ENCODE results near the gene YES1.

Gene YES1

DNA sequence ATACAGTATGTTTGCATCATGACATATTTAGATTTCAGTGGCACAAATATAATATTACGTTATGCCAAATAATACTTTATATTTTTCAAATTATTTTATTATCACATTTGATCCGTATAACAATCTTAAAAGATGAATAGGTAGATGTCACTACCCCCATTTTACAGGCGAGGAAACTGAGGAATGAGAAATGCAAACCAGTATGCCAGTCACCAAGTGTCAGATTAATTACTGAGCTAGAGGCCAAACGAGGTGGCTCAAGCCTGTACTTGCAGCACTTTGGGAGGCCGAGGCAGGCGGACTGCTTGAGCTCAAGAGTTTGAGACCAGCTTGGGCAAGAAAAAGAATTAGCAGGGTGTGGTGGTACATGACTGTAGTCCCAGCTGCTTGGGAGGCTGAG, 17.4 kb upstream of the YES1 start:
- H3K4me1 Mint-ChIP-seq, result peaks cover 12% of the 10 kb centered on the region
- peaks cover 4% of the 10 kb centered on the region for H3K27me3 Mint-ChIP-seq (ENCODE audit: low read depth)
- H3K9me3 Mint-ChIP-seq, result no peaks in the 10 kb centered on the region
- H3K4me3 Mint-ChIP-seq, result no peak overlapping the region
- no peak overlapping the region for H3K27ac Mint-ChIP-seq
- no peaks in the 10 kb centered on the region for H3K36me3 Mint-ChIP-seq (ENCODE audit: low read depth)
- TF ChIP-seq, protein P1, sequence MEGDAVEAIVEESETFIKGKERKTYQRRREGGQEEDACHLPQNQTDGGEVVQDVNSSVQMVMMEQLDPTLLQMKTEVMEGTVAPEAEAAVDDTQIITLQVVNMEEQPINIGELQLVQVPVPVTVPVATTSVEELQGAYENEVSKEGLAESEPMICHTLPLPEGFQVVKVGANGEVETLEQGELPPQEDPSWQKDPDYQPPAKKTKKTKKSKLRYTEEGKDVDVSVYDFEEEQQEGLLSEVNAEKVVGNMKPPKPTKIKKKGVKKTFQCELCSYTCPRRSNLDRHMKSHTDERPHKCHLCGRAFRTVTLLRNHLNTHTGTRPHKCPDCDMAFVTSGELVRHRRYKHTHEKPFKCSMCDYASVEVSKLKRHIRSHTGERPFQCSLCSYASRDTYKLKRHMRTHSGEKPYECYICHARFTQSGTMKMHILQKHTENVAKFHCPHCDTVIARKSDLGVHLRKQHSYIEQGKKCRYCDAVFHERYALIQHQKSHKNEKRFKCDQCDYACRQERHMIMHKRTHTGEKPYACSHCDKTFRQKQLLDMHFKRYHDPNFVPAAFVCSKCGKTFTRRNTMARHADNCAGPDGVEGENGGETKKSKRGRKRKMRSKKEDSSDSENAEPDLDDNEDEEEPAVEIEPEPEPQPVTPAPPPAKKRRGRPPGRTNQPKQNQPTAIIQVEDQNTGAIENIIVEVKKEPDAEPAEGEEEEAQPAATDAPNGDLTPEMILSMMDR (IDR thresholded peaks at IDR 0.05; ENCODE audit: unreplicated experiment in 3 of 3), result no peak

DNA sequence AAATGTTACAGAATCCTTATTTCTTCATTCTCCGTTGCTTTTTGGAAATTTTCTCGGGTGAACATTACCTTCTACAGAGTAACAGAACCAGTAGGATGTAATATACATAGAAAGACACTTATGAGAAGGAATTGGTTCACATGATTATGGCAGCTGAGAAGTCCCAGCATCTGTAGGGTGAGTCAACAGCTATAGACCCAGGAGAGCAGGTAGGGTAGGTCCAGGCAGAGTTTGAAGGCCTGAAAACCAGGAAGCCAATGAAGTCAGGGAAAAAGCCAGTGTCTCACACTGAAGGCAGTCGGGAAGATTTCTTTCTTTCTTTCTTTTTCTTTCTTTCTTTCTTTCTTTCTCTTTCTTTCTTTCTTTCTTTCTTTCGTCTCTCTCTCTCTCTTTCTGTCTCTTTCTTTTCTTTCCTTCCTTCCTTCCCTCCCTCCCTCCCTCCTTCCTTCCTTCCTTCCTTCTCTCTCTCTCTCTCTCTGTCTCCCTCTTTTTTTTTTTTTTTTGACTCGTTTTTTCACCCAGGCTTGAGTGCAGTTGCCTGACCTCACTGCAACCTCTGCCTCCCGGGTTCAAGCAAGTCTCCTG, 15.1 kb upstream of the YES1 start:
- Mint-ChIP-seq H3K27ac (no peak overlapping the region), H3K4me3 (no peak overlapping the region), H3K4me1 (peaks cover 12% of the 10 kb centered on the region), H3K9me3 (no peaks in the 10 kb centered on the region), H3K27me3 (ENCODE audit: low read depth) (peaks cover under 1% of the 10 kb centered on the region), H3K36me3 (ENCODE audit: low read depth) (no peaks in the 10 kb centered on the region)
- TF ChIP-seq, protein P1 (IDR thresholded peaks at IDR 0.05; ENCODE audit: unreplicated experiment in 3 of 3), result no peak

DNA sequence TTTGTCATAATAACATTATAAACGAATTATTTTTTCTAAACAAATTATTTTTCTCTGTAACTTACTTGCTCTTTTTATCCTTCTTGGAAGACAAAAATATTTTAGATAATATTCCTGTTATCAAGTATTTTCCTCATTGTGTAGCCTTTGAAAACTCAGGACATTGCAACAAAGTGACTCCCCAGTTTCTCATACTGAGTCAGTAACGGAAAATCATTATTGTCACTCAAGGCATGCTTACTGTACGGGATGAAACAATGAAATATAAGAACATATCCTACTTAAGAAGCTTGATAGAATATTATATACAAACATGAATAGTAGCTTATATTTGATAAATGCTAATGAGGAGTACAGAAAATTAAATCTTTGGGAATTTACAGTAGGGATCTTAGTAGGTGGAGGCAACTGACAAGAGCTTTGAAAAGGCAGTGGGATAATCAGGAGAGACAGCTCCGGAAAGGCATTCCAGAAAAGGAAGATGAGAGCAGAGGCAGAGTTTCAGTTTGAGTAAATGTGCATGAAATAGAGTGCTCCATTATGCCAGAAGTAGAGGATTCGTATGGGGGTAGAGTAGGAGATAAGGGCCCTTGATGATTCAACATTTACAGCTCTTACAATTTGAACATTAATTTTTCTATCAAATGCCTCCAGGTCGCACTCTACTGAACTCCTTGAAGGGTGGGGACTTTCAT, 14.0 kb upstream of the YES1 start:
- no peak overlapping the region for H3K4me3 Mint-ChIP-seq

DNA sequence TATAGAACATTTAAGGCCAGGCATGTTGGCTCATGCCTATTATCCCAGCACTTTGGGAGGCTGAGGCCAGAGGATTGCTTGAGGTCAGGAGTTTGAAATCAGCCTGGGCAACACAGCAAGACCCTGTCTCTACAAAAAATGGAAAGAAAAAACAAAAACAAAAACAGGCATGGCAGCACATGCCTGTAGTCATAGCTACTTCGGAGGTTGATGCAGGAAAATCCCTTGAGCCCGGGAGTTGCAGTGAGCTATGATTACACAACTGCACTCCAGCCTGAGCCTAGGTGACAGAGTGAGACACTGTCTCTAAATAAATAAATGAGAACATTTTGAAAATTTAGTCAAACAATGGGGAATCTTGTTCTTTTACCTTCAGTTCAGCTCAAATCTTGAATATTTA, 12.1 kb upstream of the YES1 start:
- Mint-ChIP-seq H3K36me3 (ENCODE audit: low read depth) (no peaks in the 10 kb centered on the region), H3K27me3 (ENCODE audit: low read depth) (no peaks in the 10 kb centered on the region), H3K9me3 (no peaks in the 10 kb centered on the region), H3K4me3 (no peak overlapping the region), H3K27ac (no peak overlapping the region), H3K4me1 (no peaks in the 10 kb centered on the region)
- TF ChIP-seq, protein P1 (IDR thresholded peaks at IDR 0.05; ENCODE audit: unreplicated experiment in 3 of 3), result no peak

More for the DNA sequence above, 14.0 kb upstream of the YES1 start:
- peaks cover 7% of the 10 kb centered on the region for H3K4me1 Mint-ChIP-seq
- no peaks in the 10 kb centered on the region for H3K27me3 Mint-ChIP-seq (ENCODE audit: low read depth)
- H3K27ac Mint-ChIP-seq, result no peak overlapping the region
- no peaks in the 10 kb centered on the region for H3K9me3 Mint-ChIP-seq
- no peaks in the 10 kb centered on the region for H3K36me3 Mint-ChIP-seq (ENCODE audit: low read depth)
- TF ChIP-seq, protein P1 (IDR thresholded peaks at IDR 0.05; ENCODE audit: unreplicated experiment in 3 of 3), result no peak

DNA sequence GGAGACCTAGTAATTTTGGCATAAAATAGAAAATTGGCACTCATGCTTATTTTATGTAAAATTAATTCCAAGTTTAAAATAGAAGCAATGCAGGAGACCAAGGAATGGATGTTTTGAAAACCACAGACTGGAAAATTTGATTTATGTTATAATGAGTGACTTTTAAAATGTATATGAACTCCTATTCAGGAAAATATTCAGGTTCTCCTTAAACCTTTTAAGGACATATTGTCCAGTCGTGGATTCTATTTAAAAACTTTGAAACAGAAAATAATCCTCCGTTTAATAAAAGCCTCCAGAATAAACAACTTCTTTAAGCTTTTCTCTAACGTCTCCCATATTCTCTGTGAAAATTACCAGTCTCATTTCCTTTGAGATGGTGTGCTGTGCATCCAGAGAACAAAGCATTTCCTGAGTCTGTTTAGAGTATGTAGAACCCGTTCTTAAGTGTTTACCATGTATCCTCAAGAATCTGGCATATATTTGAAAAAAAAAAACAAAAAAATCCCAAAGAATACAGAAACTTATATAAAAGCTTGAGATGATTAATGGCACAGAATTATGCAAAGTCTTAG, 8.6 kb upstream of the YES1 start:
- TF ChIP-seq, protein P1 (IDR thresholded peaks at IDR 0.05; ENCODE audit: unreplicated experiment in 3 of 3), result no peak
- no peaks in the 10 kb centered on the region for H3K9me3 Mint-ChIP-seq
- no peak overlapping the region for H3K27ac Mint-ChIP-seq
- H3K36me3 Mint-ChIP-seq (ENCODE audit: low read depth), result no peaks in the 10 kb centered on the region
- H3K4me1 Mint-ChIP-seq, result no peaks in the 10 kb centered on the region
- no peaks in the 10 kb centered on the region for H3K27me3 Mint-ChIP-seq (ENCODE audit: low read depth)
- no peak overlapping the region for H3K4me3 Mint-ChIP-seq
